SK-N-MC (cell line): ENCODE data around the gene BCAS3.

Source experiments
- EZH2 ChIP-seq: fragments of 200-600 bp; sonication (generic); IDR thresholded peaks from one replicate; pipeline ENCODE4 v1.6.1; 2017; ENCODE audit warnings: antibody characterized with exemption
- POLR2AphosphoS5 ChIP-seq: IDR thresholded peaks from 2 replicates; pipeline ENCODE4 v1.6.1; 2012; ENCODE audit warnings: mild to moderate bottlenecking, low read depth, low read length, borderline replicate concordance

DNA sequence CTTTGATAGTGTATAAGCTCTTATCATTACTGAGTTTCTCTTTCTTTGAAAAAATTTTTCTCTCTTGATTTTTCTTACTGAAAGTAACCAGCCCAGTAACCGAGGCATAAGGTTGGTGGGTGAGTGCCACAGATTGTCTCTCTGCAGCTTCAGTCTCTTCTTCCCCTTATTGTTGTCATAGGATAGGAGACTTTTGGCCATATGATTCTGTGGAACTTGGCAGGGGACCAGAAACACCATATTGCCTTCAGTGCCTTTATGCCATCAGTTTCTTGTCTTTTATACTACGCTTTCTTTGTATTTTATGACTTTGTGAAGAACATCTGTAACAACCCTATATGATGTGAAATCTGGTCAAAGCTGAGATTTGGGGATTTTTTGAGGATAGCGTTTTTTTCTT is 380.4 kb downstream of the BCAS3 start:
- TF ChIP-seq EZH2 (no peak), POLR2AphosphoS5 (no peak)
